H9 (cell line): ENCODE measurements around the gene KCNAB1. TPM values are rescaled to one million over a fixed set of nuclear protein-coding genes. Genes with fewer than 3 reads are reported as not detected.

Experiments used
- DNase-seq: peaks from one replicate; pipeline ENCODE4 v3.0.0-alpha.2; 2017
- H2AFZ ChIP-seq: one replicate; pipeline ENCODE4 v1.6.1; 2013; ENCODE audit warnings: mild to moderate bottlenecking, low read length, control low read depth, moderate library complexity
- H2AK5ac ChIP-seq: 2 replicates; pipeline ENCODE4 v1.6.1; 2013; ENCODE audit warnings: low read length, control low read depth, mixed read lengths; ENCODE audit not compliant: insufficient read length
- H2BK120ac ChIP-seq: one replicate; pipeline ENCODE4 v1.6.1; 2013; ENCODE audit warnings: low read depth, mild to moderate bottlenecking, low read length, control low read depth, inconsistent platforms; ENCODE audit not compliant: poor library complexity, severe bottlenecking
- H2BK12ac ChIP-seq: 2 replicates; pipeline ENCODE4 v1.6.1; 2013; ENCODE audit warnings: low read length, control low read depth, mixed read lengths, low read depth; ENCODE audit not compliant: insufficient read length
- H2BK15ac ChIP-seq: 2 replicates; pipeline ENCODE4 v1.6.1; 2013; ENCODE audit warnings: low read depth, low read length, control low read depth
- H2BK20ac ChIP-seq: one replicate; pipeline ENCODE4 v1.6.1; 2013; ENCODE audit warnings: low read depth, mild to moderate bottlenecking, low read length, control low read depth, inconsistent platforms; ENCODE audit not compliant: poor library complexity, severe bottlenecking
- H2BK5ac ChIP-seq: 2 replicates; pipeline ENCODE4 v1.6.1; 2013; ENCODE audit warnings: low read length, control low read depth, mixed read lengths; ENCODE audit not compliant: insufficient read length
- H3K14ac ChIP-seq: 2 replicates; pipeline ENCODE4 v1.6.1; 2013; ENCODE audit warnings: low read length, control low read depth; ENCODE audit not compliant: insufficient read depth
- H3K18ac ChIP-seq: 2 replicates; pipeline ENCODE4 v1.6.1; 2013; ENCODE audit warnings: low read depth, mild to moderate bottlenecking, mixed read lengths, low read length, control low read depth; ENCODE audit not compliant: insufficient read length
- H3K23ac ChIP-seq: 2 replicates; pipeline ENCODE4 v1.6.1; 2013; ENCODE audit warnings: low read length, control low read depth, mixed read lengths, low read depth; ENCODE audit not compliant: insufficient read length
- H3K23me2 ChIP-seq: 2 replicates; pipeline ENCODE4 v1.6.1; 2013; ENCODE audit warnings: low read depth, mild to moderate bottlenecking, mixed read lengths, low read length, control low read depth; ENCODE audit not compliant: insufficient read length, poor library complexity, severe bottlenecking
- H3K27ac ChIP-seq: 2 replicates; pipeline ENCODE4 v1.5.1; 2013; ENCODE audit warnings: low read length, control low read depth, mixed read lengths, low read depth; ENCODE audit not compliant: insufficient read length
- H3K27me3 ChIP-seq: 2 replicates; pipeline ENCODE4 v1.6.1; 2013; ENCODE audit warnings: low read length, control low read depth, inconsistent platforms; ENCODE audit not compliant: insufficient read depth
- H3K4ac ChIP-seq: 2 replicates; pipeline ENCODE4 v1.6.1; 2013; ENCODE audit warnings: low read depth, mild to moderate bottlenecking, control low read depth, inconsistent platforms, low read length, moderate library complexity
- H3K4me1 ChIP-seq: 2 replicates; pipeline ENCODE4 v1.6.1; 2013; ENCODE audit warnings: low read length, control low read depth, inconsistent platforms; ENCODE audit not compliant: insufficient read depth
- H3K4me2 ChIP-seq: 2 replicates; pipeline ENCODE4 v1.6.1; 2013; ENCODE audit warnings: low read length, control low read depth, mixed read lengths; ENCODE audit not compliant: insufficient read length, insufficient read depth
- H3K56ac ChIP-seq: 2 replicates; pipeline ENCODE4 v1.6.1; 2013; ENCODE audit warnings: low read depth, mild to moderate bottlenecking, mixed read lengths, low read length, control low read depth; ENCODE audit not compliant: insufficient read length
- H3K79me1 ChIP-seq: 2 replicates; pipeline ENCODE4 v1.6.1; 2013; ENCODE audit warnings: low read depth, mild to moderate bottlenecking, moderate library complexity, low read length, control low read depth, inconsistent platforms; ENCODE audit not compliant: insufficient read depth, poor library complexity, severe bottlenecking
- H3K79me2 ChIP-seq: 2 replicates; pipeline ENCODE4 v1.6.1; 2013; ENCODE audit warnings: low read length, control low read depth, inconsistent platforms; ENCODE audit not compliant: insufficient read depth
- H3K9ac ChIP-seq: 2 replicates; pipeline ENCODE4 v1.6.1; 2013; ENCODE audit warnings: low read length, control low read depth, mixed read lengths; ENCODE audit not compliant: insufficient read length; ENCODE audit errors: extremely low read depth
- H3K9me3 ChIP-seq: one replicate; pipeline ENCODE4 v1.6.1; 2013; ENCODE audit warnings: low read depth, low read length, inconsistent platforms; ENCODE audit not compliant: control insufficient read depth
- H3T11ph ChIP-seq: one replicate; pipeline ENCODE4 v1.6.1; 2013; ENCODE audit warnings: mild to moderate bottlenecking, low read length, control low read depth, inconsistent platforms
- H4K20me1 ChIP-seq: one replicate; pipeline ENCODE4 v1.6.1; 2013; ENCODE audit not compliant: control insufficient read depth, insufficient read length, insufficient read depth
- H4K5ac ChIP-seq: 2 replicates; pipeline ENCODE4 v1.6.1; 2013; ENCODE audit warnings: low read depth, mild to moderate bottlenecking, mixed read lengths, low read length, control low read depth; ENCODE audit not compliant: insufficient read length
- H4K8ac ChIP-seq: replicated peaks from 2 replicates; pipeline ENCODE4 v1.6.1; 2013; ENCODE audit warnings: low read length, control low read depth, mixed read lengths, low read depth; ENCODE audit not compliant: insufficient read length
- H4K91ac ChIP-seq: 2 replicates; pipeline ENCODE4 v1.6.1; 2013; ENCODE audit warnings: low read depth, mild to moderate bottlenecking, moderate library complexity, mixed read lengths, low read length, control low read depth; ENCODE audit not compliant: insufficient read length
- H3K27ac Mint-ChIP-seq, 3 experiments: 2 replicates in 2 of 3; 3 replicates in 1 of 3; pipeline ENCODE4 v1.8.0; 2020 to 2021; ENCODE audit warnings: mixed read lengths in 3 of 3, mild to moderate bottlenecking in 1 of 3, moderate library complexity in 1 of 3
- H3K27me3 Mint-ChIP-seq: 2 replicates; pipeline ENCODE4 v1.8.0; 2021; ENCODE audit warnings: low read depth, mild to moderate bottlenecking, moderate library complexity, mixed read lengths
- H3K36me3 Mint-ChIP-seq, 3 experiments: 2 replicates in 2 of 3; 3 replicates in 1 of 3; pipeline ENCODE4 v1.8.0; 2020 to 2021; ENCODE audit warnings: low read depth in 3 of 3, mixed read lengths in 3 of 3; ENCODE audit not compliant: insufficient read depth in 1 of 3
- H3K4me1 Mint-ChIP-seq, 2 experiments: 2 replicates each; pipeline ENCODE4 v1.8.0; 2020; ENCODE audit warnings: mixed read lengths in 2 of 2
- H3K4me3 Mint-ChIP-seq, 2 experiments: 2 replicates in 1 of 2; 3 replicates in 1 of 2; pipeline ENCODE4 v1.8.0; 2020 to 2021; ENCODE audit warnings: mild to moderate bottlenecking in 2 of 2, mixed read lengths in 2 of 2, moderate library complexity in 1 of 2
- H3K9me3 Mint-ChIP-seq, 2 experiments: 2 replicates in 1 of 2; 3 replicates in 1 of 2; pipeline ENCODE4 v1.8.0; 2020; ENCODE audit warnings: mild to moderate bottlenecking in 2 of 2, mixed read lengths in 2 of 2, moderate library complexity in 1 of 2
- CTCF ChIP-seq: fragments of 200-600 bp; sonication (generic); conservative IDR thresholded peaks from 3 replicates; pipeline ENCODE4 v1.8.0; 2021; ENCODE audit warnings: antibody characterized with exemption, mild to moderate bottlenecking
- WGBS: extraction: QIAGEN DNeasy Blood & Tissue Kit; methylation state at CpG from one replicate; pipeline ENCODE4 v1.1.7; 2013; ENCODE audit warnings: missing lambda C conversion rate, low lambda C conversion rate, mixed read lengths; ENCODE audit not compliant: insufficient read length; ENCODE audit errors: extremely low coverage; 5-methylcytosine and 5-hydroxymethylcytosine counted together
- total RNA-seq: library from RNA; stranded (reverse); gene quantifications from 2 replicates; pipeline ENCODE4 v1.2.1, GENCODE V29; 2021

The KCNAB1 gene
- total RNA-seq, 1 experiment from 2014 or later = 3.7 TPM

DNA sequence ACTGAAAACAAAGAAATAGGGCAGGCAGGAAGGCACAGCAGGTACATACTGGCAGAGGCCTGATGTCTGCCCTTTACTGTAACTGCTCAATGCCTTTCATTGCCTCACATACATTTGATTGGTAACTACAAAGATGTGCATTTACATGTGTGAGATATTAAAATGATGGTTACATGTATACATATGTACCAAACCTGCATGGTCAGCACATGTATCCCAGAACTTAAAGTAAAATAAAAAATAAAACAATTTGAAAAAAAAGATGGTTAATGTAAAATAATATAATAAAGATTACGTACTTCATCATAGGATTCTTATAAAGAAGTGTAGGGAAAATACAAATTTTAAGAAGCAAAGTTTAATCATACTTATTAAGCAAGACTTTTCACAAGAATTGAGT, 419.4 kb downstream of the KCNAB1 start:
- Mint-ChIP-seq H3K36me3 (peaks cover 9 to 46% (median 24%) of the 10 kb centered on the region in 3 experiments; a peak in 6 of 7 replicates), H3K4me1 (peaks cover 7 to 11% of the 10 kb centered on the region in 2 experiments; a peak in 3 of 4 replicates), H3K27ac (no peak overlapping the region), H3K9me3 (no peaks in the 10 kb centered on the region), H3K4me3 (no peak overlapping the region), H3K27me3 (no peaks in the 10 kb centered on the region)
- Histone ChIP-seq H4K8ac (no peak overlapping the region), H3K18ac (no peak overlapping the region), H2BK15ac (no peak overlapping the region), H3K9ac (no peak overlapping the region), H4K5ac (no peak overlapping the region), H3K79me1 (no peaks in the 10 kb centered on the region), H3K27ac (no peak overlapping the region), H4K91ac (no peak overlapping the region), H3K79me2 (no peaks in the 10 kb centered on the region), H4K20me1 (no peaks in the 10 kb centered on the region), H2BK5ac (no peak overlapping the region), H3K23ac (no peak overlapping the region), H3K9me3 (no peaks in the 10 kb centered on the region), H3T11ph (no peak overlapping the region), H3K4me2 (no peak overlapping the region), H3K14ac (no peak overlapping the region), H3K4me1 (0 out of 2 replicates have a peak, but pooled peaks cover 2% of the 10 kb centered on the region), H2BK20ac (no peak overlapping the region), H3K27me3 (no peaks in the 10 kb centered on the region), H2BK120ac (no peak overlapping the region), H3K56ac (no peak overlapping the region), H2AFZ (no peak overlapping the region), H3K4ac (no peak overlapping the region), H3K23me2 (no peaks in the 10 kb centered on the region), H2AK5ac (no peak overlapping the region), H2BK12ac (no peak overlapping the region)
- no CpG with 5 or more reads among the region's 1 CpG for WGBS
- DNase-seq = no peak
- TF ChIP-seq CTCF = no peak
